ENCODE results near the gene SORCS2.

DNA sequence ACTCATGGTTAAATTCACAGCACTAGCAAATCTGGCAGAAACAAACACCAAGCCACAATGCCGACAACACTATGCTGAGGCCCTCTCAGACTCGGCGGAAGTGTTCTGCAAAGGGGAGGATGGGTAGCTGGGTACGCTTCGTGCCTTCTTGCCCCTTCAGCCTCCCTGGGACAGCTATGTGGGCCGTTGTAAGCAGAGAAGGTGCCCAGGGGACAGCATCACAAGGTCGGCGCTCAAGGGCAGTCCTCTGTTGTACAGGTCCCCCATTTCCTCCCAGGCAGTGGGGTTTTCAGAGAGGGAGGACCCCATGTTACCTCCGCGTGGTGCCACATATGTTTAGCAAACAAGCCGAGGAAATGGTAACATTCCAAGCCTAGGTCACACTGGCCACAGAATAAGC, 573.7 kb downstream of the SORCS2 start:
- TF ChIP-seq, protein P1, sequence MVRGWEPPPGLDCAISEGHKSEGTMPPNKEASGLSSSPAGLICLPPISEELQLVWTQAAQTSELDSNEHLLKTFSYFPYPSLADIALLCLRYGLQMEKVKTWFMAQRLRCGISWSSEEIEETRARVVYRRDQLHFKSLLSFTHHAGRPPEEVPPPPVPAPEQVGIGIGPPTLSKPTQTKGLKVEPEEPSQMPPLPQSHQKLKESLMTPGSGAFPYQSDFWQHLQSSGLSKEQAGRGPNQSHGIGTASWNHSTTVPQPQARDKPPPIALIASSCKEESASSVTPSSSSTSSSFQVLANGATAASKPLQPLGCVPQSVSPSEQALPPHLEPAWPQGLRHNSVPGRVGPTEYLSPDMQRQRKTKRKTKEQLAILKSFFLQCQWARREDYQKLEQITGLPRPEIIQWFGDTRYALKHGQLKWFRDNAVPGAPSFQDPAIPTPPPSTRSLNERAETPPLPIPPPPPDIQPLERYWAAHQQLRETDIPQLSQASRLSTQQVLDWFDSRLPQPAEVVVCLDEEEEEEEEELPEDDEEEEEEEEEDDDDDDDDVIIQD (CRISPR knock-in tag; IDR thresholded peaks at IDR 0.05; ENCODE audit: low read depth), result no peak
- TF ChIP-seq, protein P2, sequence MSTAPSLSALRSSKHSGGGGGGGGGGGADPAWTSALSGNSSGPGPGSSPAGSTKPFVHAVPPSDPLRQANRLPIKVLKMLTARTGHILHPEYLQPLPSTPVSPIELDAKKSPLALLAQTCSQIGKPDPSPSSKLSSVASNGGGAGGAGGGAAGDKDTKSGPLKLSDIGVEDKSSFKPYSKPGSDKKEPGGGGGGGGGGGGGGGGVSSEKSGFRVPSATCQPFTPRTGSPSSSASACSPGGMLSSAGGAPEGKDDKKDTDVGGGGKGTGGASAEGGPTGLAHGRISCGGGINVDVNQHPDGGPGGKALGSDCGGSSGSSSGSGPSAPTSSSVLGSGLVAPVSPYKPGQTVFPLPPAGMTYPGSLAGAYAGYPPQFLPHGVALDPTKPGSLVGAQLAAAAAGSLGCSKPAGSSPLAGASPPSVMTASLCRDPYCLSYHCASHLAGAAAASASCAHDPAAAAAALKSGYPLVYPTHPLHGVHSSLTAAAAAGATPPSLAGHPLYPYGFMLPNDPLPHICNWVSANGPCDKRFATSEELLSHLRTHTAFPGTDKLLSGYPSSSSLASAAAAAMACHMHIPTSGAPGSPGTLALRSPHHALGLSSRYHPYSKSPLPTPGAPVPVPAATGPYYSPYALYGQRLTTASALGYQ (CRISPR knock-in tag; IDR thresholded peaks at IDR 0.05), result no peak
- TF ChIP-seq ZNF766 (CRISPR knock-in tag; IDR thresholded peaks at IDR 0.05; ENCODE audit: borderline replicate concordance), result no peak
- TF ChIP-seq POLR2A (IDR thresholded peaks at IDR 0.05; ENCODE audit: insufficient read depth in 1 of 2, low read depth in 2 of 2, low read length in 2 of 2), result no peak
- no peak for TF ChIP-seq BRCA1 (CRISPR knock-in tag; IDR thresholded peaks at IDR 0.05)
- TF ChIP-seq, protein P3, sequence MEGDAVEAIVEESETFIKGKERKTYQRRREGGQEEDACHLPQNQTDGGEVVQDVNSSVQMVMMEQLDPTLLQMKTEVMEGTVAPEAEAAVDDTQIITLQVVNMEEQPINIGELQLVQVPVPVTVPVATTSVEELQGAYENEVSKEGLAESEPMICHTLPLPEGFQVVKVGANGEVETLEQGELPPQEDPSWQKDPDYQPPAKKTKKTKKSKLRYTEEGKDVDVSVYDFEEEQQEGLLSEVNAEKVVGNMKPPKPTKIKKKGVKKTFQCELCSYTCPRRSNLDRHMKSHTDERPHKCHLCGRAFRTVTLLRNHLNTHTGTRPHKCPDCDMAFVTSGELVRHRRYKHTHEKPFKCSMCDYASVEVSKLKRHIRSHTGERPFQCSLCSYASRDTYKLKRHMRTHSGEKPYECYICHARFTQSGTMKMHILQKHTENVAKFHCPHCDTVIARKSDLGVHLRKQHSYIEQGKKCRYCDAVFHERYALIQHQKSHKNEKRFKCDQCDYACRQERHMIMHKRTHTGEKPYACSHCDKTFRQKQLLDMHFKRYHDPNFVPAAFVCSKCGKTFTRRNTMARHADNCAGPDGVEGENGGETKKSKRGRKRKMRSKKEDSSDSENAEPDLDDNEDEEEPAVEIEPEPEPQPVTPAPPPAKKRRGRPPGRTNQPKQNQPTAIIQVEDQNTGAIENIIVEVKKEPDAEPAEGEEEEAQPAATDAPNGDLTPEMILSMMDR (CRISPR knock-in tag; IDR thresholded peaks at IDR 0.05), result no peak
- TF ChIP-seq HCFC1 (IDR thresholded peaks at IDR 0.05; ENCODE audit: low read depth, low read length), result no peak
- no peak for TF ChIP-seq POLR2AphosphoS5 (IDR thresholded peaks at IDR 0.05; ENCODE audit: low read depth, low read length)
- no peak for TF ChIP-seq BCL6 (CRISPR knock-in tag; IDR thresholded peaks at IDR 0.05)
- TF ChIP-seq SETDB1 (CRISPR knock-in tag; IDR thresholded peaks at IDR 0.05; ENCODE audit: borderline replicate concordance), result no peak
- TF ChIP-seq ZFP36 (IDR thresholded peaks at IDR 0.05; ENCODE audit: borderline replicate concordance, low read depth, low read length, partially characterized antibody), result no peak
- TF ChIP-seq, protein P4, sequence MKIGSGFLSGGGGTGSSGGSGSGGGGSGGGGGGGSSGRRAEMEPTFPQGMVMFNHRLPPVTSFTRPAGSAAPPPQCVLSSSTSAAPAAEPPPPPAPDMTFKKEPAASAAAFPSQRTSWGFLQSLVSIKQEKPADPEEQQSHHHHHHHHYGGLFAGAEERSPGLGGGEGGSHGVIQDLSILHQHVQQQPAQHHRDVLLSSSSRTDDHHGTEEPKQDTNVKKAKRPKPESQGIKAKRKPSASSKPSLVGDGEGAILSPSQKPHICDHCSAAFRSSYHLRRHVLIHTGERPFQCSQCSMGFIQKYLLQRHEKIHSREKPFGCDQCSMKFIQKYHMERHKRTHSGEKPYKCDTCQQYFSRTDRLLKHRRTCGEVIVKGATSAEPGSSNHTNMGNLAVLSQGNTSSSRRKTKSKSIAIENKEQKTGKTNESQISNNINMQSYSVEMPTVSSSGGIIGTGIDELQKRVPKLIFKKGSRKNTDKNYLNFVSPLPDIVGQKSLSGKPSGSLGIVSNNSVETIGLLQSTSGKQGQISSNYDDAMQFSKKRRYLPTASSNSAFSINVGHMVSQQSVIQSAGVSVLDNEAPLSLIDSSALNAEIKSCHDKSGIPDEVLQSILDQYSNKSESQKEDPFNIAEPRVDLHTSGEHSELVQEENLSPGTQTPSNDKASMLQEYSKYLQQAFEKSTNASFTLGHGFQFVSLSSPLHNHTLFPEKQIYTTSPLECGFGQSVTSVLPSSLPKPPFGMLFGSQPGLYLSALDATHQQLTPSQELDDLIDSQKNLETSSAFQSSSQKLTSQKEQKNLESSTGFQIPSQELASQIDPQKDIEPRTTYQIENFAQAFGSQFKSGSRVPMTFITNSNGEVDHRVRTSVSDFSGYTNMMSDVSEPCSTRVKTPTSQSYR (CRISPR knock-in tag; IDR thresholded peaks at IDR 0.05; ENCODE audit: borderline replicate concordance), result no peak
- TF ChIP-seq, protein P5, sequence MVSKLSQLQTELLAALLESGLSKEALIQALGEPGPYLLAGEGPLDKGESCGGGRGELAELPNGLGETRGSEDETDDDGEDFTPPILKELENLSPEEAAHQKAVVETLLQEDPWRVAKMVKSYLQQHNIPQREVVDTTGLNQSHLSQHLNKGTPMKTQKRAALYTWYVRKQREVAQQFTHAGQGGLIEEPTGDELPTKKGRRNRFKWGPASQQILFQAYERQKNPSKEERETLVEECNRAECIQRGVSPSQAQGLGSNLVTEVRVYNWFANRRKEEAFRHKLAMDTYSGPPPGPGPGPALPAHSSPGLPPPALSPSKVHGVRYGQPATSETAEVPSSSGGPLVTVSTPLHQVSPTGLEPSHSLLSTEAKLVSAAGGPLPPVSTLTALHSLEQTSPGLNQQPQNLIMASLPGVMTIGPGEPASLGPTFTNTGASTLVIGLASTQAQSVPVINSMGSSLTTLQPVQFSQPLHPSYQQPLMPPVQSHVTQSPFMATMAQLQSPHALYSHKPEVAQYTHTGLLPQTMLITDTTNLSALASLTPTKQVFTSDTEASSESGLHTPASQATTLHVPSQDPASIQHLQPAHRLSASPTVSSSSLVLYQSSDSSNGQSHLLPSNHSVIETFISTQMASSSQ (IDR thresholded peaks at IDR 0.05; ENCODE audit: low read depth), result no peak
- TF ChIP-seq, protein P5 (CRISPR knock-in tag; IDR thresholded peaks at IDR 0.05; ENCODE audit: borderline replicate concordance), result no peak
